GM23338 (cell line): ENCODE measurements around the gene TMEM218. TPM values are rescaled to one million over a fixed set of nuclear protein-coding genes. Genes with fewer than 3 reads are reported as not detected.
A peak's percentile ranks its signal among the peaks of the same experiment; 100 is the strongest.

Experiments
- ATAC-seq: fragments of 200-7000 bp; cut with Tn5 transposase; 3 replicates; pipeline ENCODE4 v1.9.1; 2020
- DNase-seq: peaks from one replicate; pipeline ENCODE4 v3.0.0-alpha.2; 2015; ENCODE audit warnings: low spot score
- H2AFZ ChIP-seq: fragments of 200-600 bp; sonication (generic); 2 replicates; pipeline ENCODE4 v1.8.0; 2016; ENCODE audit warnings: antibody characterized with exemption, mild to moderate bottlenecking, moderate library complexity
- H3F3A ChIP-seq: fragments of 200-600 bp; sonication (generic); replicated peaks from 2 replicates; pipeline ENCODE4 v1.8.0; 2017; ENCODE audit warnings: antibody characterized with exemption, mixed run types, low read depth
- H3K27ac ChIP-seq: fragments of 200-600 bp; sonication (generic); 2 replicates; pipeline ENCODE4 v1.6.1; 2016; ENCODE audit warnings: low read depth
- H3K27me3 ChIP-seq: fragments of 200-600 bp; sonication (generic); 2 replicates; pipeline ENCODE4 v1.8.0; 2016; ENCODE audit warnings: mild to moderate bottlenecking, mixed run types, moderate library complexity; ENCODE audit not compliant: insufficient read depth
- H3K36me3 ChIP-seq: fragments of 200-600 bp; sonication (generic); 2 replicates; pipeline ENCODE4 v1.8.0; 2016; ENCODE audit warnings: mild to moderate bottlenecking; ENCODE audit not compliant: insufficient read depth
- H3K4me1 ChIP-seq: fragments of 200-600 bp; sonication (generic); 2 replicates; pipeline ENCODE4 v1.8.0; 2016; ENCODE audit warnings: mild to moderate bottlenecking, moderate library complexity; ENCODE audit not compliant: insufficient read depth
- H3K4me2 ChIP-seq: fragments of 200-600 bp; sonication (generic); 2 replicates; pipeline ENCODE4 v1.7.1; 2017; ENCODE audit warnings: mixed run types
- H3K4me3 ChIP-seq: fragments of 200-600 bp; sonication (generic); 2 replicates; pipeline ENCODE4 v1.6.1; 2016; ENCODE audit warnings: mixed run types
- H3K79me2 ChIP-seq: fragments of 200-600 bp; sonication (generic); replicated peaks from 2 replicates; pipeline ENCODE4 v1.8.0; 2017; ENCODE audit warnings: mild to moderate bottlenecking; ENCODE audit not compliant: insufficient read depth
- H3K9me2 ChIP-seq: fragments of 200-600 bp; sonication (generic); 2 replicates; pipeline ENCODE4 v1.8.0; 2017; ENCODE audit not compliant: insufficient read depth
- H4K20me1 ChIP-seq: fragments of 200-600 bp; sonication (generic); replicated peaks from 2 replicates; pipeline ENCODE4 v1.8.0; 2017; ENCODE audit warnings: mild to moderate bottlenecking; ENCODE audit not compliant: insufficient read depth
- H3K27ac Mint-ChIP-seq: 2 replicates; pipeline ENCODE4 v1.8.0; 2020; ENCODE audit warnings: inconsistent platforms, mild to moderate bottlenecking, moderate library complexity, mixed read lengths
- H3K27me3 Mint-ChIP-seq: 3 replicates; pipeline ENCODE4 v1.8.0; 2022; ENCODE audit warnings: low read depth, mild to moderate bottlenecking, moderate library complexity, mixed read lengths, inconsistent platforms; ENCODE audit not compliant: insufficient read depth, poor library complexity
- H3K36me3 Mint-ChIP-seq: 3 replicates; pipeline ENCODE4 v1.8.0; 2021; ENCODE audit warnings: low read depth, mild to moderate bottlenecking, inconsistent platforms, moderate library complexity, mixed read lengths
- H3K4me1 Mint-ChIP-seq: 3 replicates; pipeline ENCODE4 v1.8.0; 2020; ENCODE audit warnings: mild to moderate bottlenecking, inconsistent platforms, mixed read lengths
- H3K4me3 Mint-ChIP-seq: 3 replicates; pipeline ENCODE4 v1.8.0; 2021; ENCODE audit warnings: moderate library complexity, mild to moderate bottlenecking, inconsistent platforms, mixed read lengths
- H3K9me3 Mint-ChIP-seq: 3 replicates; pipeline ENCODE4 v1.8.0; 2020; ENCODE audit warnings: moderate library complexity, mild to moderate bottlenecking, inconsistent platforms, mixed read lengths
- CREB1 ChIP-seq: fragments of 250-450 bp; sonication (Bioruptor Pico); IDR thresholded peaks from 2 replicates; pipeline ENCODE4 v1.5.0; 2020; ENCODE audit warnings: low read depth, mild to moderate bottlenecking, moderate library complexity
- CTCF ChIP-seq, 2 experiments: fragments of 200-600 bp in 1 of 2; sonication (generic) in 1 of 2; conservative IDR thresholded peaks; 2 replicates each; pipeline versions ENCODE4 v1.5.1 to v1.6.1; 2016 to 2017; ENCODE audit warnings: antibody characterized with exemption in 2 of 2, low read depth in 2 of 2, mild to moderate bottlenecking in 2 of 2, moderate library complexity in 1 of 2
- ETS1 ChIP-seq: IDR thresholded peaks from 2 replicates; pipeline ENCODE4 v1.6.1; 2016; ENCODE audit warnings: antibody characterized with exemption
- EZH2 ChIP-seq: fragments of 200-600 bp; sonication (generic); IDR thresholded peaks from one replicate; pipeline ENCODE4 v1.8.0; 2017; ENCODE audit warnings: antibody characterized with exemption, mild to moderate bottlenecking, low read depth; ENCODE audit not compliant: unreplicated experiment
- EZH2phosphoT487 ChIP-seq: fragments of 200-600 bp; sonication (generic); IDR thresholded peaks from one replicate; pipeline ENCODE4 v1.8.1; 2018; ENCODE audit warnings: antibody characterized with exemption; ENCODE audit not compliant: unreplicated experiment
- JUNB ChIP-seq: IDR thresholded peaks from one replicate; pipeline ENCODE4 v1.6.1; 2016; ENCODE audit warnings: antibody characterized with exemption; ENCODE audit not compliant: unreplicated experiment
- NANOG ChIP-seq: IDR thresholded peaks from 2 replicates; pipeline ENCODE4 v1.6.1; 2016; ENCODE audit warnings: antibody characterized with exemption, borderline replicate concordance
- POLR2AphosphoS5 ChIP-seq: IDR thresholded peaks from 2 replicates; pipeline ENCODE4 v1.6.1; 2016; ENCODE audit warnings: antibody characterized with exemption, low read depth
- STAT1 ChIP-seq: IDR thresholded peaks from one replicate; pipeline ENCODE4 v1.6.1; 2016; ENCODE audit warnings: antibody characterized with exemption; ENCODE audit not compliant: unreplicated experiment
- ZNF114 ChIP-seq: fragments of 250-450 bp; sonication (Bioruptor Pico); IDR thresholded peaks from 2 replicates; pipeline ENCODE4 v1.5.0; 2020; ENCODE audit warnings: mild to moderate bottlenecking, moderate library complexity
- ZNF331 ChIP-seq: fragments of 250-450 bp; sonication (Bioruptor Pico); IDR thresholded peaks from 2 replicates; pipeline ENCODE4 v1.5.0; 2020; ENCODE audit warnings: low read depth, mild to moderate bottlenecking, moderate library complexity
- polyA plus RNA-seq: library from polyadenylated mRNA; unstranded; fragments of >200 nt; fragmentation: Nextera tagmentation; extraction: Ambion mirVana; gene quantifications from 2 replicates; pipeline ENCODE4 v1.2.1, GENCODE V29; 2016
- total RNA-seq: library from RNA; depleted of rRNA; stranded (reverse); fragments of >200 nt; shearing (Covaris generic); gene quantifications from 2 replicates; pipeline ENCODE4 v1.2.3, GENCODE V29; 2014
- TF ChIP-seq, protein P1 (sequence below): IDR thresholded peaks from one replicate; pipeline ENCODE4 v1.6.1; 2018; ENCODE audit warnings: antibody characterized with exemption; ENCODE audit not compliant: unreplicated experiment
- TF ChIP-seq, protein P2 (sequence below): fragments of 250-450 bp; sonication (Bioruptor Pico); IDR thresholded peaks from 2 replicates; pipeline ENCODE4 v1.5.0; 2020; ENCODE audit warnings: mild to moderate bottlenecking, moderate library complexity

Gene TMEM218
- total and polyA plus RNA-seq, 2 experiments from 2014 or later = 23.7 to 24.2 TPM

- H3K9me3 Mint-ChIP-seq = no peaks in the 10 kb centered on the region
These were observed 28.4 kb upstream of the TMEM218 start for GRCh38 chr11:125139778-125140177.

More at GRCh38 chr11:125139778-125140177, 28.4 kb upstream of the TMEM218 start:
- H2AFZ ChIP-seq = peak overlapping the region; percentile 47; the same call in 1 of the 2 replicates
- no peaks in the 10 kb centered on the region for H3F3A ChIP-seq
- peaks cover 66% of the 10 kb centered on the region for H3K27me3 ChIP-seq
- H3K4me2 ChIP-seq = peak overlapping the region; percentile 65
- H3K4me3 ChIP-seq = no peak overlapping the region
- peak overlapping the region; percentile 8; the same call in 1 of the 3 replicates for H3K4me3 Mint-ChIP-seq
- no peaks in the 10 kb centered on the region; the same call in 1 of the 2 replicates for H3K36me3 ChIP-seq
- H3K4me1 ChIP-seq = peaks cover 32% of the 10 kb centered on the region
- H3K79me2 ChIP-seq = no peaks in the 10 kb centered on the region
- no peak overlapping the region for H3K27ac ChIP-seq
- H3K27me3 Mint-ChIP-seq = peaks cover 54% of the 10 kb centered on the region
- DNase-seq (no peak), ATAC-seq (no peak)
- H3K27ac Mint-ChIP-seq = no peak overlapping the region
- no peaks in the 10 kb centered on the region for H4K20me1 ChIP-seq
- H3K9me2 ChIP-seq = no peaks in the 10 kb centered on the region
- TF ChIP-seq JUNB = no peak
- no peak for TF ChIP-seq EZH2phosphoT487
- no peak for TF ChIP-seq CREB1 (CRISPR knock-in tag)
- TF ChIP-seq, protein P1, sequence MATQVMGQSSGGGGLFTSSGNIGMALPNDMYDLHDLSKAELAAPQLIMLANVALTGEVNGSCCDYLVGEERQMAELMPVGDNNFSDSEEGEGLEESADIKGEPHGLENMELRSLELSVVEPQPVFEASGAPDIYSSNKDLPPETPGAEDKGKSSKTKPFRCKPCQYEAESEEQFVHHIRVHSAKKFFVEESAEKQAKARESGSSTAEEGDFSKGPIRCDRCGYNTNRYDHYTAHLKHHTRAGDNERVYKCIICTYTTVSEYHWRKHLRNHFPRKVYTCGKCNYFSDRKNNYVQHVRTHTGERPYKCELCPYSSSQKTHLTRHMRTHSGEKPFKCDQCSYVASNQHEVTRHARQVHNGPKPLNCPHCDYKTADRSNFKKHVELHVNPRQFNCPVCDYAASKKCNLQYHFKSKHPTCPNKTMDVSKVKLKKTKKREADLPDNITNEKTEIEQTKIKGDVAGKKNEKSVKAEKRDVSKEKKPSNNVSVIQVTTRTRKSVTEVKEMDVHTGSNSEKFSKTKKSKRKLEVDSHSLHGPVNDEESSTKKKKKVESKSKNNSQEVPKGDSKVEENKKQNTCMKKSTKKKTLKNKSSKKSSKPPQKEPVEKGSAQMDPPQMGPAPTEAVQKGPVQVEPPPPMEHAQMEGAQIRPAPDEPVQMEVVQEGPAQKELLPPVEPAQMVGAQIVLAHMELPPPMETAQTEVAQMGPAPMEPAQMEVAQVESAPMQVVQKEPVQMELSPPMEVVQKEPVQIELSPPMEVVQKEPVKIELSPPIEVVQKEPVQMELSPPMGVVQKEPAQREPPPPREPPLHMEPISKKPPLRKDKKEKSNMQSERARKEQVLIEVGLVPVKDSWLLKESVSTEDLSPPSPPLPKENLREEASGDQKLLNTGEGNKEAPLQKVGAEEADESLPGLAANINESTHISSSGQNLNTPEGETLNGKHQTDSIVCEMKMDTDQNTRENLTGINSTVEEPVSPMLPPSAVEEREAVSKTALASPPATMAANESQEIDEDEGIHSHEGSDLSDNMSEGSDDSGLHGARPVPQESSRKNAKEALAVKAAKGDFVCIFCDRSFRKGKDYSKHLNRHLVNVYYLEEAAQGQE = no peak
- TF ChIP-seq NANOG = no peak
- TF ChIP-seq STAT1 = no peak
- TF ChIP-seq EZH2 = no peak
- TF ChIP-seq CTCF (conservative IDR thresholded peaks at IDR 0.05; ENCODE audit: low read depth in 2 of 2) = no peak
- no peak for TF ChIP-seq POLR2AphosphoS5
- no peak for TF ChIP-seq ZNF331
- TF ChIP-seq, protein P2, sequence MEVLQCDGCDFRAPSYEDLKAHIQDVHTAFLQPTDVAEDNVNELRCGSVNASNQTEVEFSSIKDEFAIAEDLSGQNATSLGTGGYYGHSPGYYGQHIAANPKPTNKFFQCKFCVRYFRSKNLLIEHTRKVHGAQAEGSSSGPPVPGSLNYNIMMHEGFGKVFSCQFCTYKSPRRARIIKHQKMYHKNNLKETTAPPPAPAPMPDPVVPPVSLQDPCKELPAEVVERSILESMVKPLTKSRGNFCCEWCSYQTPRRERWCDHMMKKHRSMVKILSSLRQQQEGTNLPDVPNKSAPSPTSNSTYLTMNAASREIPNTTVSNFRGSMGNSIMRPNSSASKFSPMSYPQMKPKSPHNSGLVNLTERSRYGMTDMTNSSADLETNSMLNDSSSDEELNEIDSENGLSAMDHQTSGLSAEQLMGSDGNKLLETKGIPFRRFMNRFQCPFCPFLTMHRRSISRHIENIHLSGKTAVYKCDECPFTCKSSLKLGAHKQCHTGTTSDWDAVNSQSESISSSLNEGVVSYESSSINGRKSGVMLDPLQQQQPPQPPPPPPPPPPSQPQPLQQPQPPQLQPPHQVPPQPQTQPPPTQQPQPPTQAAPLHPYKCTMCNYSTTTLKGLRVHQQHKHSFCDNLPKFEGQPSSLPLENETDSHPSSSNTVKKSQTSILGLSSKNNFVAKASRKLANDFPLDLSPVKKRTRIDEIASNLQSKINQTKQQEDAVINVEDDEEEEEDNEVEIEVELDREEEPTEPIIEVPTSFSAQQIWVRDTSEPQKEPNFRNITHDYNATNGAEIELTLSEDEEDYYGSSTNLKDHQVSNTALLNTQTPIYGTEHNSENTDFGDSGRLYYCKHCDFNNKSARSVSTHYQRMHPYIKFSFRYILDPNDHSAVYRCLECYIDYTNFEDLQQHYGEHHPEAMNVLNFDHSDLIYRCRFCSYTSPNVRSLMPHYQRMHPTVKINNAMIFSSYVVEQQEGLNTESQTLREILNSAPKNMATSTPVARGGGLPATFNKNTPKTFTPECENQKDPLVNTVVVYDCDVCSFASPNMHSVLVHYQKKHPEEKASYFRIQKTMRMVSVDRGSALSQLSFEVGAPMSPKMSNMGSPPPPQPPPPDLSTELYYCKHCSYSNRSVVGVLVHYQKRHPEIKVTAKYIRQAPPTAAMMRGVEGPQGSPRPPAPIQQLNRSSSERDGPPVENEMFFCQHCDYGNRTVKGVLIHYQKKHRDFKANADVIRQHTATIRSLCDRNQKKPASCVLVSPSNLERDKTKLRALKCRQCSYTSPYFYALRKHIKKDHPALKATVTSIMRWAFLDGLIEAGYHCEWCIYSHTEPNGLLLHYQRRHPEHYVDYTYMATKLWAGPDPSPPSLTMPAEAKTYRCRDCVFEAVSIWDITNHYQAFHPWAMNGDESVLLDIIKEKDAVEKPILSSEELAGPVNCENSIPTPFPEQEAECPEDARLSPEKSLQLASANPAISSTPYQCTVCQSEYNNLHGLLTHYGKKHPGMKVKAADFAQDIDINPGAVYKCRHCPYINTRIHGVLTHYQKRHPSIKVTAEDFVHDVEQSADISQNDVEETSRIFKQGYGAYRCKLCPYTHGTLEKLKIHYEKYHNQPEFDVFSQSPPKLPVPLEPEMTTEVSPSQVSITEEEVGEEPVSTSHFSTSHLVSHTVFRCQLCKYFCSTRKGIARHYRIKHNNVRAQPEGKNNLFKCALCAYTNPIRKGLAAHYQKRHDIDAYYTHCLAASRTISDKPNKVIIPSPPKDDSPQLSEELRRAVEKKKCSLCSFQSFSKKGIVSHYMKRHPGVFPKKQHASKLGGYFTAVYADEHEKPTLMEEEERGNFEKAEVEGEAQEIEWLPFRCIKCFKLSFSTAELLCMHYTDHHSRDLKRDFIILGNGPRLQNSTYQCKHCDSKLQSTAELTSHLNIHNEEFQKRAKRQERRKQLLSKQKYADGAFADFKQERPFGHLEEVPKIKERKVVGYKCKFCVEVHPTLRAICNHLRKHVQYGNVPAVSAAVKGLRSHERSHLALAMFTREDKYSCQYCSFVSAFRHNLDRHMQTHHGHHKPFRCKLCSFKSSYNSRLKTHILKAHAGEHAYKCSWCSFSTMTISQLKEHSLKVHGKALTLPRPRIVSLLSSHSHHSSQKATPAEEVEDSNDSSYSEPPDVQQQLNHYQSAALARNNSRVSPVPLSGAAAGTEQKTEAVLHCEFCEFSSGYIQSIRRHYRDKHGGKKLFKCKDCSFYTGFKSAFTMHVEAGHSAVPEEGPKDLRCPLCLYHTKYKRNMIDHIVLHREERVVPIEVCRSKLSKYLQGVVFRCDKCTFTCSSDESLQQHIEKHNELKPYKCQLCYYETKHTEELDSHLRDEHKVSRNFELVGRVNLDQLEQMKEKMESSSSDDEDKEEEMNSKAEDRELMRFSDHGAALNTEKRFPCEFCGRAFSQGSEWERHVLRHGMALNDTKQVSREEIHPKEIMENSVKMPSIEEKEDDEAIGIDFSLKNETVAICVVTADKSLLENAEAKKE (CRISPR knock-in tag) = no peak
- no peak for TF ChIP-seq ZNF114 (CRISPR knock-in tag)
- no peak for TF ChIP-seq ETS1
- H3K4me1 Mint-ChIP-seq = peaks cover 54% of the 10 kb centered on the region
- no peaks in the 10 kb centered on the region for H3K36me3 Mint-ChIP-seq
